DOHH2 (cell line): ENCODE results near the gene GPX6.

Source experiments
- H3F3A ChIP-seq: fragments of 200-600 bp; sonication (generic), shearing (Covaris generic); 2 replicates; pipeline ENCODE4 v1.6.0; 2016; ENCODE audit warnings: antibody characterized with exemption, mild to moderate bottlenecking; ENCODE audit not compliant: control insufficient read depth, insufficient read depth
- H3K27ac ChIP-seq: fragments of 200-600 bp; sonication (generic); 2 replicates; pipeline ENCODE4 v1.5.1; 2014; ENCODE audit warnings: low read depth, mild to moderate bottlenecking, low read length, moderate library complexity
- H3K27me3 ChIP-seq: fragments of 200-600 bp; sonication (generic); 2 replicates; pipeline ENCODE4 v1.6.1; 2014; ENCODE audit warnings: mild to moderate bottlenecking, low read length, mixed read lengths; ENCODE audit not compliant: control insufficient read depth
- H3K36me3 ChIP-seq: fragments of 200-600 bp; sonication (generic); 2 replicates; pipeline ENCODE4 v1.6.1; 2014; ENCODE audit warnings: mild to moderate bottlenecking, low read length, moderate library complexity, mixed read lengths; ENCODE audit not compliant: control insufficient read depth
- H3K4me1 ChIP-seq: fragments of 200-600 bp; sonication (generic); 2 replicates; pipeline ENCODE4 v1.6.1; 2014; ENCODE audit warnings: mild to moderate bottlenecking, low read length, mixed read lengths; ENCODE audit not compliant: control insufficient read depth
- H3K4me2 ChIP-seq: fragments of 200-600 bp; sonication (generic); 2 replicates; pipeline ENCODE4 v1.6.0; 2014; ENCODE audit warnings: mild to moderate bottlenecking, low read length, moderate library complexity
- H3K4me3 ChIP-seq: fragments of 200-600 bp; sonication (generic); 2 replicates; pipeline ENCODE4 v1.5.1; 2014; ENCODE audit warnings: mild to moderate bottlenecking, low read length, mixed read lengths
- H3K79me2 ChIP-seq: fragments of 200-600 bp; sonication (generic); 2 replicates; pipeline ENCODE4 v1.6.1; 2014; ENCODE audit warnings: mild to moderate bottlenecking, low read length, mixed read lengths; ENCODE audit not compliant: control insufficient read depth
- H3K9me2 ChIP-seq: fragments of 200-600 bp; sonication (generic); replicated peaks from 2 replicates; pipeline ENCODE4 v1.6.1; 2014; ENCODE audit warnings: mild to moderate bottlenecking, low read length, mixed read lengths; ENCODE audit not compliant: control insufficient read depth
- H3K9me3 ChIP-seq: fragments of 200-600 bp; sonication (generic); 2 replicates; pipeline ENCODE4 v1.6.1; 2014; ENCODE audit warnings: antibody characterized with exemption, low read length, mixed read lengths; ENCODE audit not compliant: control insufficient read depth, insufficient read depth
- H4K20me1 ChIP-seq: fragments of 200-600 bp; sonication (generic); 2 replicates; pipeline ENCODE4 v1.6.0; 2014; ENCODE audit warnings: low read depth, mild to moderate bottlenecking, antibody characterized with exemption, low read length, moderate library complexity; ENCODE audit not compliant: control insufficient read depth, insufficient read depth
- CTCF ChIP-seq: fragments of 200-600 bp; sonication (generic); IDR thresholded peaks from one replicate; pipeline ENCODE4 v1.5.1; 2014; ENCODE audit warnings: antibody characterized with exemption, mild to moderate bottlenecking, low read depth, low read length; ENCODE audit not compliant: poor library complexity, severe bottlenecking
- EZH2phosphoT487 ChIP-seq: fragments of 200-600 bp; sonication (generic); IDR thresholded peaks from 2 replicates; pipeline ENCODE4 v1.6.1; 2017; ENCODE audit warnings: borderline replicate concordance, mild to moderate bottlenecking, antibody characterized with exemption, low read length, moderate library complexity, mixed read lengths

Gene GPX6

DNA sequence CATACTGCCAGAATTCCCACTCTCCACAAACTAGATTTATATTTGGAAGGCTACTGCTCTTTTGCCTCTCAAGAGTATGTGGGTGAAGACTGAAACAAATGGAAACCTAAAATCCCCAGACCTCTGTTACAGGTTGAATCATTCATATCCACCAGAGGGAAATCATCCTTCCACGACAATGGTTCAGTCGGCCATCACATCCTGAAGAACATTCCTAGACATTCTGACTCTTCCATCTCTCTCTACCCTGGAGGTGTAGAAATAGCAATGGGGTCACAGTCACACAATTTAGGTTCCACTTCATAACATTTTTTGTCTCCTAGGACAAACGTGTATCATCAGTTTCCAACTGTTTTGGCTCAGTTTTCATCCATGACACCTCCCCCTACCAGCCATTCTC, 18.7 kb upstream of the GPX6 start:
- H3K36me3 ChIP-seq: no peaks in the 10 kb centered on the region
- H3K9me3 ChIP-seq: no peaks in the 10 kb centered on the region
- no peak overlapping the region for H3K27ac ChIP-seq
- TF ChIP-seq CTCF (no peak), EZH2phosphoT487 (no peak)
- peaks cover 6% of the 10 kb centered on the region; the same call in 1 of the 2 replicates for H3K4me1 ChIP-seq
- H4K20me1 ChIP-seq: no peaks in the 10 kb centered on the region
- no peaks in the 10 kb centered on the region for H3F3A ChIP-seq
- no peaks in the 10 kb centered on the region for H3K9me2 ChIP-seq
- no peak overlapping the region for H3K4me3 ChIP-seq
- no peaks in the 10 kb centered on the region for H3K79me2 ChIP-seq
- H3K27me3 ChIP-seq: no peaks in the 10 kb centered on the region
- no peak overlapping the region for H3K4me2 ChIP-seq

- Histone ChIP-seq H3K36me3 (no peaks in the 10 kb centered on the region), H3K9me3 (no peaks in the 10 kb centered on the region), H3F3A (no peaks in the 10 kb centered on the region), H3K4me2 (no peak overlapping the region), H3K79me2 (no peaks in the 10 kb centered on the region), H3K27ac (no peak overlapping the region), H4K20me1 (no peaks in the 10 kb centered on the region), H3K27me3 (peaks cover 6% of the 10 kb centered on the region), H3K4me1 (no peaks in the 10 kb centered on the region), H3K9me2 (no peaks in the 10 kb centered on the region), H3K4me3 (no peak overlapping the region)
- TF ChIP-seq CTCF (peak; percentile 14), EZH2phosphoT487 (no peak)
These were observed 16.0 kb upstream of the GPX6 start for GRCh38 chr6:28531479-28532128.

DNA sequence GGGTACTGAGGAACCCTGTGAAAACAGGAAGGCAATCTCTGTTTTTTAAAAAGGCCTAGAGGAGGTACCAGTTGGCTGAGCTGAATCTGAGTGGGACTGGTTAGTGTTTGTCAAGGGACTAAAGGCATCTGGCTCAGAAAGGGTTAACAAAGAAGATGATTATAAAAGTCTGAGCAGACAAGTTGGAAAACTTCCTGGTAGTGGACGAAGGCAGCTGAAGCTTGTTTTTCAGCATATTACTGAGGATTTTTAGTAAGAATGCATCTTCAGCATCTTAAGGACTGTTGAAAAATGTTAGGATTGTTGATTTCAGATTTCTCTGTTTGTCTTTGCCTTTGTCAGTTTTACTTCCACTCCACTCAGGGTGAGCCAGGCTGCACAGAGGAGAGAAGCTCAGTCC, 15.2 kb upstream of the GPX6 start:
- Histone ChIP-seq H3K4me3 (no peak overlapping the region), H3K9me3 (no peaks in the 10 kb centered on the region), H3F3A (no peaks in the 10 kb centered on the region), H4K20me1 (no peaks in the 10 kb centered on the region), H3K4me1 (no peaks in the 10 kb centered on the region), H3K4me2 (no peak overlapping the region), H3K79me2 (no peaks in the 10 kb centered on the region), H3K27ac (no peak overlapping the region), H3K36me3 (no peaks in the 10 kb centered on the region), H3K9me2 (no peaks in the 10 kb centered on the region), H3K27me3 (peaks cover 15% of the 10 kb centered on the region)
- TF ChIP-seq EZH2phosphoT487 (no peak), CTCF (no peak)
